Stimulated activated CD4-positive, alpha-beta T cell treated with anti-CD3 and anti-CD28 coated beads, Interleukin-1b, Interleukin-23, amount 100 ng/mL, for 1 hour (primary cell): ENCODE data around the gene LAMB4.

ENCODE experiments used
- DNase-seq, 2 donors: peaks; one replicate each; pipeline ENCODE4 v3.0.0-alpha.2; 2020; ENCODE audit warnings: low read depth in 2 of 2

Gene LAMB4

GRCh38 chr7:108015740-108016139, 114.4 kb downstream of the LAMB4 start:
- no peak for DNase-seq

- no peak for DNase-seq
These were observed 115.1 kb downstream of the LAMB4 start for GRCh38 chr7:108014747-108015682.

- DNase-seq = no peak
These were observed 115.9 kb downstream of the LAMB4 start for GRCh38 chr7:108014215-108014614.

- no peak for DNase-seq
These were observed 117.4 kb downstream of the LAMB4 start for GRCh38 chr7:108012499-108013430.

GRCh38 chr7:108010377-108010776, 119.8 kb downstream of the LAMB4 start:
- no peak for DNase-seq

- no peak for DNase-seq
These were observed 120.3 kb downstream of the LAMB4 start for GRCh38 chr7:108009873-108010272.

- no peak for DNase-seq
These were observed 121.3 kb downstream of the LAMB4 start for GRCh38 chr7:108008827-108009226.

GRCh38 chr7:108008240-108008639, 121.9 kb downstream of the LAMB4 start:
- no peak for DNase-seq

- no peak for DNase-seq
These were observed 122.4 kb downstream of the LAMB4 start for GRCh38 chr7:108007762-108008161.

- DNase-seq = no peak
These were observed 122.9 kb downstream of the LAMB4 start for GRCh38 chr7:108007261-108007660.

- DNase-seq = no peak
These were observed 125.7 kb downstream of the LAMB4 start for GRCh38 chr7:108004220-108005142.

GRCh38 chr7:108003599-108003935, 126.6 kb downstream of the LAMB4 start:
- no peak for DNase-seq

GRCh38 chr7:108002726-108003598, 127.2 kb downstream of the LAMB4 start, which contains the start of gene LAMB1:
Gene LAMB1 (minus strand): TSS chr7:108003161. CDS start chr7:108002885, 276 bp downstream.
- DNase-seq = no peak

GRCh38 chr7:108001764-108002725, 128.1 kb downstream of the LAMB4 start:
- DNase-seq = no peak

- no peak for DNase-seq
These were observed 129.0 kb downstream of the LAMB4 start for GRCh38 chr7:108000875-108001763.

GRCh38 chr7:107999779-108000560, 130.2 kb downstream of the LAMB4 start:
- no peak for DNase-seq
